Skin of body (tissue), 2 donors: ENCODE data around the gene RAD51AP1. TPM values are rescaled to one million over a fixed set of nuclear protein-coding genes. Genes with fewer than 3 reads are reported as not detected.
A peak's percentile ranks its signal among the peaks of the same experiment; 100 is the strongest.

ENCODE experiments used
- DNase-seq: peaks from one replicate; lab custom pipeline; 2025; lab: John Stamatoyannopoulos, UW
- total RNA-seq: library from RNA; depleted of rRNA; stranded (reverse); fragments of >200 nt; gene quantifications from one replicate; pipeline ENCODE4 v1.2.3, GENCODE V29; 2014

RAD51AP1 gene
- total RNA-seq, 1 donor from 2014 or later = 8.6 TPM

DNA sequence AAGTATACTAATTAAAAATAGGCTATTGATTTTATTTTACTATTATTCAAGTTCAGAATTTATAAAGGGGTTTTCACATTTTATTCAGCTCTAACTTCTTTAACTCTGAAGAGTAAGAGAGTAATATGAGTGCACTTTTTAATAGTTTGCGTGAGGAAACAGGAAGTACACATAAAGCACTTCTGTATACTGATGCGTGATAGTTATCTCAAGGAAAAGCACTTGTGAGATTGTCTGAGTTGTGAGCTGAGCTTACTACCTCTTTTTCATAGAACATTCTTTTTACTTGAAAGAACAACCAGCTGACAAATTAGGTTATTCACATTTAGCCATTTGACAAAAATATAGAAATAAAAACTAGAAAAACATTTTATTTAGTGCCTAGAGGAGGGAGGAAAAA lies 1.9 kb downstream of the RAD51AP1 start:
- no peak for DNase-seq

DNA sequence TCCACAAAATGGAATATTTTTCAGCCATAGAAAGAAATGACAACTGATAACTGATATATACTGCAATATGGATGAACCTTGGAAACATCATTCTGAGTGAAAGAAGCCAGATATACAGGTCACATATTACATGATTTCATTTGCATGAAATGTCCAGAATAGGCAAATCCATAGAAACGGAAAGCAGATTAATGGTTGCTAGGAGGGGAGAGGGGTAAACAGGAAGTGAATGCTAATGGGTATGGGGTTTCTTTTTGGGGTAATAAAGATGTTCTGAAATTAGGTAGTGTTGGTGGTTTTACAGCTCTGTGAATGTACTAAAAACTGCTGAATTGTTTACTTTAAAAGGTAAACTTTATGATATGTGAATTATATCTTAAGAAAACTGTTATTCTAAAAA lies 6.5 kb downstream of the RAD51AP1 start:
- DNase-seq = no peak

DNA sequence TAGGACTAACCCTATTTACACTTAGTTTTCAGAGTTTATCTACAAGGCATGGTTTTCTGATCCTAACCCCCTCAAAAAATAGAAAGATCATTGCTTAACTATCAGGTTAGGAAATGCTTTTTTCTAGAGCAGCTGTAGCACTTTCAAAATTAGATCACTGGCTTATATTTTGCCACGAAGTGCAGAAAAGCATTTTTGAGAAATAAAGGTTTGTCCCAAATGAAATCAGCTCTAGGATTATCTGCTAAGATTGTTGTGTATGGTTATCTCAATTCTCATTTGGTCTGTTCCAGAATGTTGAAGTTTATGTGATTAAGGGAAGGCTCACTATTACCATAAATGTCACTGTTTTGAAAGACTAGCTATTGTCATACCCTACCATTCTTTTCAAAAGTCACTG lies 13.5 kb downstream of the RAD51AP1 start:
- no peak for DNase-seq

DNA sequence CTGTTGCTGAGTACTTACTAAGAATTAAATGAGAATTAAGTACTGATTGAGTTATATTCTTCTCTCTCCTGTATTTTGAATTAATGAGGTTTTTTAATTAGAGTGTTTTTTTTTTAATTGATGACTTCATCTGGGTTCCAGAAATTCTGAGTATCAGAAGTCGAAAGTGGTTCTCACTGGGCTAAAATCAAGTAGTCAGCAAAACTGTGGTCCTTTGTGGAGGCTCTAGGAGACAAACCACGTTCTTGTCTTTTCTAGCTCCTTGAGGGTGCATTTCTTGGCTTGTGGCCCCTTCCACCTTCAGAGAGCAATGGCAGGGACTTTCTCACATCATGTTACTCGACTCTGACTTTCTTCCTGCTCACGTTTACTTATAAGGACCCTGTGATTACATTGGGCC lies 15.3 kb downstream of the RAD51AP1 start:
- no peak for DNase-seq

DNA sequence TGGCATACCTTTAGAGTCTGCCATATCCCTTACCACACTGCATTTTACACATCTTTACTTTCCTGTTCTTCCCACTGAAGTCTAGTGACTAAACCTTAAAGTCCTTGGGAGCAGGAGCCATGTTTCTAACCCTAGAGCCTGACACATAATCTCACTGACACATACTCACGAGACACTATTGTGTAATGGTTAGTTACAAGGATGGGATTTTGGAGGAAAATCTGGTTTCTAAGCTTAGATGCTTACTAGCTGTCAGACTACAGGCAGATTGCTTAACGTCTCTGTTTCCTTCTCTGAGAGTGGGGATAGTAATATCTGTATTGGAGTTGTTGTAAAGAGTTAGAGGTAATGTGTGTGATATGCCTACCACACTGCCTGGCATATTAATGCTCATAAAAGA lies 17.1 kb downstream of the RAD51AP1 start:
- DNase-seq = no peak

DNA sequence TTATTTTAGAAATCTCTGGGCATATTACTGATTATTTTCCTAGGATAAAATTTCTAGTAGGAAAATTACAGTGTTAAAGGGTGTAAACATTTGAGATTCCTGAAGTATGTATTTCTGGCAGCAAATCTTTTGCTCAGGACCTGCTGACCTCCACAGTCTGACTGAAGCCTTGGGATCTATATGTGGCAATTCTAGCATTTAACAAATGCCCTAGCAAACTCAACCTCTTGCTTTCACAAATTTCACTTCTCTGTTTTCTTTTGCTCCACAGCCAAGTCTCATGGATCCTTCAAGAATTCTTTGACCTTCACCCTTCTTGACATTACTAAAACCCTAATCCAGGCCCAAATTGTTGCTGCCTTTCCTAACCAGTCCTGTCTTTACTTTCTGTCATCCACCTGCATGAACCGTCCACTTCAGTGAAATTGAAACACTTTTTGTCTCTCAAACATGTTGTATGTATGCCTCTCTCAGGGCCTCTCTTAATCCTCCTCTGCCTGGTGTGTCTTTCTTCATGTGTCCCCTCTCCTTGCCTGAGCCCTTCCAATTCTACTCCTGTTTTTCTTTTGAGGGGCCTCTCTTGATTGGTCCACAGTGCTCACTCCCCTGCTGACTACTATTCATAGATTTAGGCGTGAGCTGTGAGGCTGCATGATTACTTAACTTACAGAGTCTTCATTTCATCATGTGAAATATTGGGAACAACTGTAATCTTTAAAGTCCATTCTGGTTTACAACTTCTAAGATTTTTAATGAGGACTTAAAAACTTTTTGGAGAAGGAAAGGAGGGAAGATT lies 18.2 kb downstream of the RAD51AP1 start:
- no peak for DNase-seq

DNA sequence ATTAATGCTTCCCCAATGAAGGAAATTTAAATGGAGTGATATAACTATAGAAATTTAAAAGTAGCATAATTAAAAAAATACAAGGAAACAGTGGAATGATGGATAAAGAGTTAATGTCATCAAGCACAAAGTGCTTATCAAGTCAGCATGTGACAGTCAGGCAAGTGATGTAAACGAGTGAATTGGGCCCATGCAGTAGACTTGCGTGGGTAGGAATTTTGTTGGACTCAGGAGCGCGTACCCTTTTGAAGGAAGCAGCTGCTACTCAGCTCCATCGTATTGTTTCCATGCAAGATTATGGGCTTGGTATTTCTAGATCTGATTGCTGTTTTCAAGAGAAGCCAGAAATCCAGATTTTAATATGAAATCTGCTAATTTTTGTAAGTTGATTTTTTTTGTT lies 18.9 kb downstream of the RAD51AP1 start:
- DNase-seq = no peak

DNA sequence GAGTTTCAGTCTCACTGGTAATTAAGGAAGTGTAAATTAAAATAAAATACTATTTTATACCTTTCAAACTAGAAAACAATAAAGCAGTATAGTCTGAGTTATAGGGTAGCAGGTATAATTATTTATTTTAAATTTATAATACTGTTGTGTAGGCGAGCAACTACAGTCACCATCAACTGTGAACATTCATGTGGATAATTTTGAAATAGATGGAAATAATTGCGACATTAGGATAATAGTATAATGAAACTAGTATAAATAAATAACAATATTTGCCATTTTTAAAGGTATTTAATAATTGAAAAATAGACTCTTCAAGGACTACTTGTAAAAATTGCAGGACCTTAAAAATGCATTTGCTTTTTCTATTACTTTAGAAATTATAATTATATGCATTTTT lies 19.5 kb downstream of the RAD51AP1 start:
- DNase-seq = no peak

DNA sequence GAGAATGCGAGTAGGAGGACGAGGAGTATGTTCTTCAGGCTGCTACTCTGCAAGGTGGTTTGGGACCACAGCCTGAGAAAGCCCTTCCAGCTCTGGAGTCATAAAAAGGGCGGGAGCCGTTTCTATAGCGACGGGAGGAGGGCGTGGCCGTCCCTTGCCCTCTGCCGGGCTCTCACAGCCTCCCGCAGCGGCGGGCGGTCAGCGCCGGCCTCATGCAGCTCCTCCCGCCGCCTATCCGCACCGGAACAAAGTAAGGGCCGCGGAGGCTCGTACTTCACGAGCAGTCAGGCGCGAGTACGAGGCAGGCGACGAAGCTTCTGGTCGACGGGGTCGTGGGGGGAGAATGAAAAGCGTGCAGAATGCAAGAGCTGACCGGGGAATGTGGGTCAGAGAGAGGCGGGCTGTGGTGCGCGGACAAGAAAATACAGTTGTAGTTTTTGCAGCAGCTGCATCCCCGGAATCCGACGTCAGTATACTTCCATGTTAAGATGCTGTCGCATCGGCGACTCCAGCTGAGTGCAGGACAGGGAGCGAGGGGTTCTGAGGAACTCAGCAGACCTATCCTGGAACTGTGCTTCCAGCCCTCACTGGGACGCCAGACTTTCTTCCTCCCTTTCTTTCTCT lies 23.5 kb downstream of the RAD51AP1 start, which contains the start of gene DYRK4:
Gene DYRK4 (plus strand): TSS at position 175 of the 624 bp plus-strand sequence. CDS start 38 bp downstream, at position 213.
- DNase-seq = peak; percentile 28

DNA sequence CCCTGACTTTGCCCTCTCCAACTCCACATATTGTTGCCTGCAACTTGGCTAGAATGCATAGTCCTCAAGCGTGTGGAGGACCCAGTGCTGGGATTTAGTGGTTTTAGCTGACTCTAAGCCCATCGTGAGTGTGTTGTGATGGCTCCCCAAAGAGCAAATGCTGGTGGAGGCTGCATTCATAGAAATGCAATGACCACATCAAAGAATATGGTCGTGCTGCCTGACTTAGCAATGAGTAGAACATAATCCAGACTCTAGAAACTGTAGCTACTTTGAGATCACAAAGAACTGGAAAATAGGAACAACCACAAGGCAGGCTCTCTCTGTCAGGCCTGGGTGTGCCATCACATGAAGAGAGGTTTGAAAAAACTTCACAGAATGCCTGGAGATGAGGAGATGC lies 24.6 kb downstream of the RAD51AP1 start:
- no peak for DNase-seq

DNA sequence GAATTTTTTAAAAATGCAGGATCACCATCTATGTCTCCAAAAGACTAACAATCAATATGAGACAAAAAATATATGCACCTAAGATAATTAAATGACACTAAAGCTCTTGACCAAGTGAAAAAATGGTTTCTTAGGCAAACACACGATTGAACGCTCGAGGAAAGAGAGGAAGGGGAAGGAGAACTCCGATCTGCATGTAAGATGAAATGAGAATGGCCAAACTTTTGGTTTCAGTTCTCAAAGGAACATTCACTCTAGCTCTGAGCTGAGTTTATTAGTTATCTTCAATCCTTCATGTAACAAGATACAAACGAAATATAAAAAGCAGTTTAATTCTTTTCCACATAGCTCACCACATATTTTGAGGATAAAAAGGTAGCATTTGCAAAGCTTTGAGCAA lies 26.1 kb downstream of the RAD51AP1 start:
- DNase-seq = no peak

DNA sequence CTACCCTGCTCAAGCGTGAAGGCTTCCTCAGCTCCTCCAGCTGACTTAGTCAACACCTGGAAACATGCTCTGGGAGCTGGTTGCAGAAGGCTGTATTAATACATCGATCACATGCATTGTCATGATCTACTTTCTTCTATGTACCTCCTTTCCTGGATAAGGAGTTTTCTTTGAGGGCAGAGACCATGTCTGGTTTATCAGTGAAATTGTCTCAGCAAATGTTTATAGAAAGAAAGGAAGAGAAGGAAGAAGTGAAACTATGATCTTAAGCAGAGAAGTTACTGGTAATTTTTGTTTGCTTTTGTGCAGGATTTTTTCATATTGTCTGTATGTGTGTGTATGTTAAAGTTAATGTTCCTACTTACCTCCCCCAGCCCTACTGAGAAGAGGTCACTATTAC lies 27.8 kb downstream of the RAD51AP1 start:
- DNase-seq = no peak

DNA sequence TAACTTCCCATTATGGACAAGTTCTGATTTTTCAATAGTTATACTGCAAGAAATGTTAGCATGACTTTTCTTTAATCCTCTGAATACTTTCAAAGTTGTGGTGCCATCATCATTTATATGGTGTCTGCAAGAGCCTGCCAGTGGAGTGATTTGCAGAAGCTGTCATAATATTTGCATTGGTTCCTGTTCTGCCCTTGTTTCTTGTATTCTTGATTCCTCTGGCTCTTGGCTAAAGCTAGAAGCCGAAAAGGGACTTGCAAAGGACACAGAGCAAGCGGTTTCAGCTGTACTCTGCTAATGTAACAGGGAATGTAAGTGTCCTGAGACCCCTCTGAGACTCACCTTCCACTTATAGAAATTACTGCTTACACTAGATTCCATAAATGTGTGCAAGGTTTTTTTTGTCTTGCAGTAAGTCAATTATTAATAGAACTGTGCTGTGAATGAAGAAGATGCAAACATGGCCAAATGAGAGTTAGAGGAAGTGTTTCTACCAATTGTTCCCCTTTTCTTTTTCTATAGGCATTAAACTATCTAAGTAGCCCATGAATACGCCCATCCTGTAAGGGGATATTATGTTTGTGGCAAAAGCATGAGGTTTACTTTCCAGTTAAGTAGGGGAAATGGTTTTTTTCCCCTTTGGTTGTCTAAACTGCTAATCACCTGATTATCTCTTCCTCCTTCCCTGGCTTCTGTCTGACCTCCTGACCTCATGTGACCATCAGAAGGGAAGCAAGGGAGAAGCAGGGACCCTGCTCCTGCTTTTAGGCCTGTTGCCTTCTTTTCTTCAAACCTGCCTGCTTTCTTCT lies 28.6 kb downstream of the RAD51AP1 start:
- DNase-seq = peak; percentile 5

DNA sequence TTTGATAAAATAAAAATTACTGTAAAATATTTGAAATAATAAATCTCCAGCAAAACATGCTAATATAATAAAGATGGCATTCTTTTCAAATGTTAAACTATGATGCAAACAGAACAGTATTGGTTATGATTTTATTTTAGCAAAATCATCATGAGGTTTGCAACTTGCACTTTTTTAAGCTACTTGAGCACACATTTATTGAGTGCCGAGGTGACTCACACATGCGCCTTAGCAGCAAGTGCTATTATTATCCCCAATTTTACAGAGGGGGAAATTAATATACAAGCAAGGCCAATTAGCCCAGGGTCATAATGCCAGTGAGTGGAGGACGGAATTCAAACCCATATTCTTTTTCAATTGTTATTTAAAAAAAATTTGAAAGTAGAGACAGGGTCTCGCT lies 30.6 kb downstream of the RAD51AP1 start:
- DNase-seq = no peak

DNA sequence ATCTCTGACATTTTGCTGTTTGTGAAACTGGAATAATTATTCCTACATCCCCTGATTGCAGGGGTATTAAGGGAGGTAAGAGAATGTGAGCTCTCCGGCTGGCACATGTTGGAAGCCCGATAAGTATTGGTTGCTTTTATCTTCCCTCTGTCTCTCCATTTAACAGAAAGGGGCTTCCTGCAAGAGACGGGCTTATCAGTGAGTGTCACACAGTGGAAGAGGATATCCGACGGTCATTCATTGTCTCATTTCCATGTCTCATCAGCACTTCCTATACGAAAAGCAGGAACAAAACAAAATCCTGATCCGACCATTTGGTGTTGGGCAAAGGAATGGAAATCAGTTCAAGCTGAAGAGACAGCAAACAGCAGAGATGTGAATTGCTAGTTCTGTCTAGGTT lies 34.0 kb downstream of the RAD51AP1 start:
- DNase-seq = no peak

DNA sequence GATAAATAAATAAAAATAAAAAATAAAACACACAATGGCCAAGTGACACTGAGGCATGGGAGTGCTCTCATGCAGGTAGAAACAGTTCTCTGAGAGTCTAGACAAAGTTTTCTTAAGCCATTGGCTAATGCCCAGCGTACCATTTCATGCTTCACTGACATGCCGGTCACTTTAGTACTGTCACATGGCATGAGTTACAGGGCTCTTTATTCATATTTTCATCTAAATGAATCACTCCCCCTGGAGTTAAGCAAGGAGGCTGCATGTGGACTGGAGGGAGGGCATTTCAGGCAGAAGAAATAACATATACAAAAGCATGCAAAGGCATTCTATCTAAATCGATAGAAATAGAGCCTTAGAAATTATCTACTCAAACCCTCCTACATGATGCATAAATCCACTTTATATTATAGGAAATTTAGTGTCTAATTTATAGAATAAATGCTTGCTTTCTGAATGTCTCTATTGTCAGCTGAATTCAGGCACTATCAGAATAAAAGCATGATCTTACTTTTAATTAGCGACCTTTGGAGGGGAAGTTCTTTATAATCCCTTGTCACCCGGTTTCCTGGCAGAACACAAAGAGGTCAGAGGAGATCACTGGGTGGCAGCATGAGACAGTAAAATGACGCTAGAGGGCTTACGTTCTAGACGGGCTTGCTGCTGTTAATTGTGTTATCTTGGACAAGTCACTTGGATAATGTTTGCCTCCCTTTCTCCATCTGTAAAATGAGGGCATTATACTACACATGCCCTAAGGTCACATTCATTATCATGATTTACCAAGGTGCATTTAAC lies 40.8 kb downstream of the RAD51AP1 start:
- no peak for DNase-seq

DNA sequence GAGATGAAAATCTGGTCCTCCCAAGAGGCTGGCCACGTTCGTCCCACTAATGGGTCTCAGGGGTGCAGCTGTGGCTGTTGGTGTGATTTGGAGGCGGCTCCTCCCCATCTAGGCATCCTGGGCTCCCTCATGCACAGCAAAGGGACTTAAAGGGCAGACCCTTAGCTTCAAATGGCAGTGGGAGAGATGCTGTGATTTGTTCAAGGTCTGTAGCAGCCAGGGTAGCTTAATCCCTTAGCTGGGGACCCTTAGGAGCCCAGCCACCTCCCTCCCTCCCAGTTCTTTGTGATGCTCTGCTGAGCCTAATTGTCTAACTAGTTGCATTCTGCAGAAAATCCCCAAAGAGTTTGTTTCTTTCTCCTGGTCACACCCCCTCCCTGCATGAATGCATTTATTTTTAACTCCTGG lies 41.6 kb downstream of the RAD51AP1 start:
- DNase-seq = no peak

DNA sequence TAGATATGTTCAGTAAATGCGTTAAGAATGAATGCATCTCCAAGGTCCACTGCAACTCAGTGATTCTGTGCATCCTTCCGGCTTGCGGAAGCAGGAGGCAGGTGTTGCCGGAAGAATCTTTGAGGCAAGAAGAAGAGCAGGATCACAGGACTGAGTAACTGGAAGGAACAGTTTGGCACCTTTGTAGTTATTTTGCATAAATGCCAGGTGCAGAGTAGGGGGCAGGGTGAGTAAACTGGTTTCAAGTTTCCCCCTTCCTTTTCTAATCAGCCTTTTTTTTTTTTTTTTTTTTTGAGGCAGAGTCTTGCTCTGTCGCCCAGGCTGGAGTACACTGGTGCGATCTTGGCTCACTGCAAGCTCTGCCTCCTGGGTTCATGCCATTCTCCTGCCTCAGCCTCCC lies 45.6 kb downstream of the RAD51AP1 start:
- DNase-seq = no peak

DNA sequence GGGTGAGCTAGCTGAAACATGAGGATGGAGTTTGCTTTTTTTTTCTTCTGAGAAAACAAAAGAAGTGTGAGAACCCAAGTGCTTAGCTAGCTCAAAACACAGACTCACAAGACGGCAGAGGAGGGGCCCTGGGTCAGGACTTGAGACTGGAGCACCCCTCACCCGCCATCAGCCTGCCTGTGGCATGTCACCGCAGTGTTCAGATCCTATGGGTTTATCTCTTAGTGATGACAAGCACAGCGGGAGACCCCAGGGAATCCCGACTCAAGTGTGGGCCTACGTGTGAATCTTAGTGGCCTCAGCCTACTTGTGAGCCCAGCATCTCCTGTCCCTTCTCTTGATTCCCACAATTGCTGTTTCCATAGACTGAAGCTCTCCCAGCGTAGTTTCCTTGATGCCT lies 46.2 kb downstream of the RAD51AP1 start:
- DNase-seq = no peak

DNA sequence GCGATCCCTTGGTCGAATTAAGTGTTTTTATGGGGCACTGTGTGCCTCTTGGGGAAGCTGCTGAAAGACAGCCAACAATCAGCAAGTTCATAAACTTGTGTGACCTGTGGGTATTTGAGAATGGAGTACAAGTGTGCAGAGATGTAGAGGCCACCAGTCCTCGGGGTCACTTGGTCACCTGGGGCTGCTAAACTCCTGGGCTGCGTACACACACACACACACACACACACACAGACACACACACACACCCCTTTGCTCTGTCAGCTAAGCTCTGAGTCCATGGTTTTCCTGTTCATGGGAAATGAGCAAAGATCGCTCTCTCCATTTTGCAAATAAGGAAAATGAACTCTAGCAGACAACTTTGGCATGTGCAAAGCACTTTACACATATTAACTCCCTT lies 47.8 kb downstream of the RAD51AP1 start:
- no peak for DNase-seq

DNA sequence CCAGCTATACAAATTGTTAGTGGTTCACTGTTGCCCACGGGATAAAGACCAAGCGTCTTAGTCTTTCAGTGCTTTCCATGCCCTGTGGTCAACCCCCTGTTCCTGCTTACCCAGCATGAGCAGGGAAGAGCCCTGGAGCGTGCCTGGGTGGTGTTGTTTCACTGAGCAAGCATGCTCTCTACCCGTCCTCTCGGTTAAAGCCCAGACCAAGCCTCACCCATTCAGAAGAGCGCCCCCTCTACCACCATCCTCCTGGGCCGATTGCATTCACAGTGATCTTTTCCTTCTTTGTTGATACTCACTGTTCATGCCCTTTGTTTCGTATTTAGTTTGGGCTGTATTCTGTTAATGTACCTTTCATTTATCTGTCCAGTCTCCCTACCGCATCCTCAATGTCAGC lies 48.4 kb downstream of the RAD51AP1 start:
- DNase-seq = no peak
